Urinary bladder (tissue), 4 donors: Measurements from ENCODE around the gene LDLRAD4. TPM values are rescaled to one million over a fixed set of nuclear protein-coding genes. Genes with fewer than 3 reads are reported as not detected.

Source experiments
- DNase-seq: peaks from one replicate; pipeline ENCODE4 v3.0.0-alpha.2; 2015; ENCODE audit errors: extremely low spot score
- H3K27ac ChIP-seq: one replicate; pipeline ENCODE4 v1.5.1; 2013; ENCODE audit warnings: low read depth, mild to moderate bottlenecking, moderate library complexity
- H3K36me3 ChIP-seq: one replicate; pipeline ENCODE4 v1.6.1; 2013; ENCODE audit warnings: mild to moderate bottlenecking, moderate library complexity; ENCODE audit not compliant: insufficient read depth
- H3K4me1 ChIP-seq: one replicate; pipeline ENCODE4 v1.6.1; 2013; ENCODE audit warnings: mild to moderate bottlenecking, moderate library complexity; ENCODE audit not compliant: insufficient read depth
- H3K4me3 ChIP-seq: one replicate; pipeline ENCODE4 v1.5.1; 2013; ENCODE audit warnings: low read depth, low read length
- WGBS: extraction: QIAGEN DNeasy Blood & Tissue Kit; methylation state at CpG from one replicate; pipeline ENCODE4 v1.1.7; 2013; 5-methylcytosine and 5-hydroxymethylcytosine counted together
- polyA plus RNA-seq: library from polyadenylated mRNA; stranded (reverse); fragments of 200-250 nt; gene quantifications from one replicate; pipeline ENCODE4 v1.2.3, GENCODE V29; 2013
- total RNA-seq: library from RNA; depleted of rRNA; stranded (reverse); fragments of >200 nt; gene quantifications from one replicate; pipeline ENCODE4 v1.2.3, GENCODE V29; 2014
- donor health status: healthy with polysubstance abuse.
- donor health status: healthy.

LDLRAD4 gene
- total and polyA plus RNA-seq, 2 donors = 13.8 to 52.3 TPM

DNA sequence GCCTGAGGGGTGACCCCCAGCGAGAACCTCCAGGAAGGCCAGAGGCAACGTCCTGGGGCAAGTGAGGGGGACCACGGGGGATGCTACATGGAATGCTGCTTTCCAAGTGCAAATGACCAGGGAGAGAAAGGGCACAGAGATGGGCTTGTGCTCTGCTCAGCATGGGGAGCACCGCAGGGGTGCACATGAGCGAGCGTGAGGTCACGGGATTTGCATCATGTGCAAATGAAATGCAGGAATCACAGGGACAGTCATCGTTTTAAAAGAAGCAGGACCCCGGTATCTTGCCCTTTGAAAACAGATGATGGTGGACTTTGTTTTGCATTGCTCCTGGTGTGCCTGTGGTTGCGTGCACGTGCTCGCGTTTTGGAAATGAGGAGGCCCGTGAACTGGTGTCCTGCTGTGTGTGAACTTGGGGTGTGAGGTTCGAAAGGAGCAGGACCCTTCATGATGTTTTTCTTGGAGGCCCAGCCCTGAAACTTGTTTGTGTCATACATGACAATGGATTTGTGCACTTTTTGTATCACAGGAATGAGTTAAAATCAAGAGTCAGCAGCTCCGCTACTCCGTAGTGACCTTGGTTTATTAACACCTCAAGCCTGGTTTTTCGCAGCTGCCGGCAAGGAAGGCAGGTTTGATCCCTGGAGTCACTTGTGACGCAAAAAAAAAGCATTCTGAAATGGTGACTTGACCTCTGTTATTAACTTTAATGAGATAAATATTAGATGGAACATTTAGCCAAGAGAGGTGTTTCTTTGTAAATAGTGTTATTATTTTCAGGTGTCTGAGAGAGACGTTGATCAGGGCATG lies 234.5 kb downstream of the LDLRAD4 start:
- H3K4me1 ChIP-seq = no peaks in the 10 kb centered on the region

DNA sequence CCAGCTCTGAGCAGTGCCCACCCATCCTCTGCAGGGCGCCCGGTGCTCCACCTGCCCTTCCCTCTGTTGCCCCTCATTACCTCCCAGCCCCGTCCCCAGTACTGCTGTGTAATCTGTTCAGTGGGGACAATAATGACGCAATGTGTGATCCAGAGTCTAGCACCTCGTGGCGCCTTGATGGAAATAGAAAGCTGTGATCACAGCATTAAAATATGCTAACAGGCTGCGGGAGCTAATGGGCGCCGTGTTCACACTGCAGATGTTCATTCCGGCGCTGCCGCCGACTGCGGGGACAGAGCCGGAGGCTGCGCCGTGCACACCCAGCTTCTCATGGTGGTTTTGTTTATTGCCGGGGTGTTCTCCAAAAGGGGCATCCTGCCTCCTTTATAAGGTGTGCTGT lies 235.2 kb downstream of the LDLRAD4 start:
- no peaks in the 10 kb centered on the region for H3K36me3 ChIP-seq
- H3K27ac ChIP-seq = no peak overlapping the region
- H3K4me3 ChIP-seq = no peak overlapping the region
- WGBS = 93% methylated on average over 18 of the region's 18 CpGs
- DNase-seq = no peak
- no peaks in the 10 kb centered on the region for H3K4me1 ChIP-seq

More for the DNA sequence above, 234.5 kb downstream of the LDLRAD4 start:
- H3K27ac ChIP-seq = no peak overlapping the region
- DNase-seq = no peak
- H3K36me3 ChIP-seq = no peaks in the 10 kb centered on the region
- 79% methylated on average over 21 of the region's 21 CpGs for whole genome bisulfite sequencing
- no peak overlapping the region for H3K4me3 ChIP-seq

DNA sequence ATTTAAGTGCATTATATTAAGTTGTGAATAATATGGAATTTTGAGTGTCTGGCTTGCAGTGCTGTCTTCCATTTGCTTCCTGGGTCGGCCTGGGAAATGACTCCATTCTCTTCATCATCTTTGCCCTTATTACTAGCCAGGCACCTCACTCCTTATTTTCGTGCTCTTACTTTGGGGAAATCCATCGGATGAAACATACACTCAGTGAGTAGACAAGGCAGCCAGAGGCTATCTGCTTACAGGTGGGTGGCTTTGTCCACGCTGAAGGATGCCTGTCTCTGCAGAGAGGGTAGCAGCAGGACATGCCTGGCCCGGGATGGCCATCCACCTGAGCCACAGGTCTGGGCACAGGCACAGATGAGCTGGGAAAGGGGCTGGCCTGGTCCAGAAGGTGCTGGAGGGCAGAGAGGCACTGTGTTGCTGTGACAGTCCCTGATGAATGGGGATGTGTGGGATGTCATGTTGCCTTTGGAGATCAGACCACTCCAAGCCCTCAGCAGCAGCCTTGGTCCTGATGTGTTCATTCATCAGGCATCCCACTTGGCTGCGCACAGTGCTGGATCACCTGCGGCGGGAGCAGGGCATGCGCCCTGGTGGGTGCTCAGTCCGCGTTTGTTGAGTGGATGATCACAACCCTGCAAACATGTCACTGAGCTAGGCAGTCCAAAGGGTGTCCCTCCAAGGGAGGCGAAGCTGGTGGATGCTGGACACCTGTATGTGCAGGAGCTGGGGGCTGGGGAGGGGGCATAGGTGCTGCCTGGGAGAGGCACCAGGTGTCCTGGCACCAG lies 236.0 kb downstream of the LDLRAD4 start:
- Histone ChIP-seq H3K27ac (no peak overlapping the region), H3K4me3 (no peak overlapping the region), H3K4me1 (no peaks in the 10 kb centered on the region), H3K36me3 (no peaks in the 10 kb centered on the region)
- WGBS = 93% methylated on average over 12 of the region's 12 CpGs
- no peak for DNase-seq

DNA sequence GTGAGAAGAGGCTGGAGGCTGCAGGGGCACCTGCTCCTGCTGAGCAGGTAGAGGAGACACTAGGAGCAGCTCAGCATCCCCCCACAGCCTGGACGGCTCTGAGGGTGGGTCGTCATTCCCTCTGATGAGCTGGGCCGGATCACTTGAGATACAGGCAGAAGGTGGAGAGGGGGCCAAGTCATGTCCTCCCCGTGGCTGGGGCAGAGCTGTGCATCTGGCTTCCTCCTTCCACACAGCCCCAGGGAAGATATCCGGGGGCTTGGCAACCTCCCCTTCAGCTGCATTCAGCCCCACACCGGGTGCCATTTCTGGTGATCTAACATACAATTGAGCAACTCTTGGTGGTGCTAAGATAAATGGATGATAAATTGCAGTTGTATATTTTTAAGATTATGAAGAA lies 236.9 kb downstream of the LDLRAD4 start:
- Histone ChIP-seq H3K27ac (no peak overlapping the region), H3K36me3 (no peaks in the 10 kb centered on the region), H3K4me1 (no peaks in the 10 kb centered on the region), H3K4me3 (no peak overlapping the region)
- no peak for DNase-seq
- WGBS = 59% methylated on average over 6 of the region's 6 CpGs

- no peaks in the 10 kb centered on the region for H3K4me1 ChIP-seq
- no peaks in the 10 kb centered on the region for H3K36me3 ChIP-seq
- no peak overlapping the region for H3K27ac ChIP-seq
- WGBS = 86% methylated on average over 19 of the region's 19 CpGs
- no peak for DNase-seq
- no peak overlapping the region for H3K4me3 ChIP-seq
Measured at GRCh38 chr18:13455960-13456481, 237.5 kb downstream of the LDLRAD4 start.

GRCh38 chr18:13456736-13457271 lies 238.2 kb downstream of the LDLRAD4 start:
- Histone ChIP-seq H3K36me3 (no peaks in the 10 kb centered on the region), H3K27ac (no peak overlapping the region), H3K4me1 (no peaks in the 10 kb centered on the region), H3K4me3 (no peak overlapping the region)
- DNase-seq = no peak
- WGBS = 90% methylated on average over 3 of the region's 3 CpGs

DNA sequence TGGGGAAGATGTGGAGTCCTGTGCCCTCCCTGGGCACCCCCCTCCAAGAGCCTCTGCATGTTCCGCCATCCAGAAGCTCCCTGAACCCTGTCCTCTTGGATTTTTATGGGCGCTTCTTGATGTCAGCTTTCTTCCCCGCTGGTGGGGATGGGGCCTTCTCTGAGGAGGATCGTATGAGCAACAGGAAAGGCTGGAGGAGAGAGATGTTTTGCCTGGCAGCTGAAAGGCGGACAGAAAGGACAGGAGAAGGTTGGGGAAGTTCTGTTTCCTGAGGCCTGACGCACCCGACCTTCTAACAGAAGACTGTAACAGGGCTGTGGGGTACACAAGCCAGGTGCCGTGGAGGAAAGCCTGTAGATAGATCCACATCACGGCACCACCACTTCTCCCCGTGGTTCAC lies 238.8 kb downstream of the LDLRAD4 start:
- no peak overlapping the region for H3K4me3 ChIP-seq
- no peaks in the 10 kb centered on the region for H3K36me3 ChIP-seq
- WGBS = 89% methylated on average over 10 of the region's 10 CpGs
- H3K4me1 ChIP-seq = no peaks in the 10 kb centered on the region
- no peak overlapping the region for H3K27ac ChIP-seq
- no peak for DNase-seq

DNA sequence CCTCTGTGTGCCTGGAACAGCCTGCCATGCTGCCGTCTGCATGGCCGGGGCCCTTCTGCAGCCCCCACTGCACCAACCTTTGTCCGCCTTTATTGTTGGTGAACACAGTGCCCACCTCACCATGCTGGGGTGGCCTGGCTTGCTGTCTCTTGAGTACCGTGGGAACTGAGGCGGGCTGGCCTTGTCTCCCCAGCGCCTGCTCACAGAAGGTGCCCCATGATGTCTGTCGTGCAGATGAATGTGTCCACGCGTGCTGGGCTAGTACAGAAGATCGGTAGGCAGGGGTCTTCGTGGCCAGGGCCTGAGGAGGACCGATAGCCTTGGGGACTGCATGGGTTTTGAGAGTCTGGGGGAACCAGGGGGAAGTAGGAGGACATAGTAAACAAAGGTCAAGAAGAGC lies 242.4 kb downstream of the LDLRAD4 start:
- Histone ChIP-seq H3K4me3 (no peak overlapping the region), H3K27ac (no peak overlapping the region), H3K36me3 (no peaks in the 10 kb centered on the region), H3K4me1 (no peaks in the 10 kb centered on the region)
- WGBS = 95% methylated on average over 12 of the region's 12 CpGs
- no peak for DNase-seq

DNA sequence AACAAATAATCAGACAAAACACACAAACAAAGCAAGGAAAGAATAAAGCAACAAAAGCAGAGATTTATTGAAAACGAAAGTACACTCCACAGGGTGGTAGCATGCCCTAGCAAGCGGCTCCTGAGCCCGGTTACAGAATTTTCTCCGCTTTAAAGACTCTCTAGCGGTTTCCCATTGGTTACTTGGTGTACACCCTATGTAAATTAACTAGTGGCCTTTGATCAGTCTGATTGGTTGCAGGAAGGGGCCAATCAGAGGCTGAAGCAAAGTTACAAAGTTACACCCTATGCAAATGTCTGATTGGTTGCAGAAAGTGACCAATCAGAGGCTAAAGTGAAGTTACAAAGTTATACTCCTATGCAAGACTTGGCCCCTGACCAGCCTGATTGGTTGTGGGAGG lies 242.9 kb downstream of the LDLRAD4 start:
- Histone ChIP-seq H3K4me1 (no peaks in the 10 kb centered on the region), H3K36me3 (no peaks in the 10 kb centered on the region), H3K27ac (no peak overlapping the region), H3K4me3 (no peak overlapping the region)
- DNase-seq = no peak
- WGBS = 96% methylated on average over 5 of the region's 5 CpGs

GRCh38 chr18:13461936-13462335 lies 243.4 kb downstream of the LDLRAD4 start:
- WGBS = 86% methylated on average over 5 of the region's 5 CpGs
- Histone ChIP-seq H3K36me3 (no peaks in the 10 kb centered on the region), H3K27ac (no peak overlapping the region), H3K4me1 (no peaks in the 10 kb centered on the region), H3K4me3 (no peak overlapping the region)
- DNase-seq = no peak

DNA sequence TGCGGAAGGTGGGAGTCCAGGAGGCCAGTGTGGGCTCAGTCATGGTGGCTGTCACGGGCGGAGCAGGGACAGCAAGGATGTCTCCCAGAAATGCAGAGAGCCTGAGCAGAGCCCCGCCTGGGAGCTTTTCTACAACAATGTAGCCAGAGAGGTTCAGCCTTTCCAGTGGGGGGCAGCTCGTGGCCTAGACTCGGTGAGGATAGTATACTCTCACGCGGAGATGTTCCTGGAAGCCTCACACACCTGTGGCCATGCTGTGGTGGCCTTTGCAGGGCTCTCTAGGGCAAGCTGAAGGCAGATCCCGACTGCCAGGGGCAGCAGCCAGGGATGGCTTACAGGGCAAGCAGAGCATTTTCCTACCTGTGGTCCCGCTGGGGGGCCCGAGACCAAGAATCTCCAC lies 244.1 kb downstream of the LDLRAD4 start:
- H3K27ac ChIP-seq = no peak overlapping the region
- no peak overlapping the region for H3K4me3 ChIP-seq
- no peaks in the 10 kb centered on the region for H3K36me3 ChIP-seq
- DNase-seq = no peak
- H3K4me1 ChIP-seq = no peaks in the 10 kb centered on the region
- WGBS = 96% methylated on average over 11 of the region's 11 CpGs

DNA sequence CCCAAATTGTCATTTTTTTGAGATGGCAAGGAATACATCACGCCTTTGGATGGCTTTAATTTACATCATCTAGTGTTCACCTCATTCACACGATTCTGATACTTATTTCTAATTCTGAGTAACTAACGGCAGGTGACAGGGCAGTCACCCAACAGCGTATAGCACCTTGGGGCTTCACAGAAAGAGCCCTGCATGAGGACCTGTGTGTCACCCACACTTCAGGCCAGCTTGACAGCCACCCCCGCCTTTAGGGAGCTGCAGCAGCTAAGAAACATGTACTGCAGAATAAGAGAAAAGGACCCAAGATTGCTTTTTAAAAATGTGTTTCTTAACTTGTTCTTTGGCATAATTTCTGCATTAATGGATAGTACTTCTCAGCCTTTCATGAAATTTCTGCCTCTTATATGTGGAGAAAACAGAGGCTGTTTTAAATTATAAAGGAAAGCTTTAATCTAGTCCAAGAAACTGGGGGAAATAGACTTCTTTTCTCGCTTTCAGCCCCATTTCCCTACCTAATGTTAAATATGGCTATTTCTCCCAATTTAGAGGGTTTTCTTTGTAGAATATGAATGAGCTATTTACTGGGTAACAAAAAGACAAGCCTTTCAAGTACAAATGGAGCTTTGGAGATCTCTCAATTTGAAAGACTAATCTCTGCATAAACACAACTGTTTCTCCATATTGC lies 245.1 kb downstream of the LDLRAD4 start:
- Histone ChIP-seq H3K27ac (no peak overlapping the region), H3K4me1 (no peaks in the 10 kb centered on the region), H3K4me3 (no peak overlapping the region), H3K36me3 (no peaks in the 10 kb centered on the region)
- 81% methylated on average over 6 of the region's 6 CpGs for WGBS
- DNase-seq = no peak

DNA sequence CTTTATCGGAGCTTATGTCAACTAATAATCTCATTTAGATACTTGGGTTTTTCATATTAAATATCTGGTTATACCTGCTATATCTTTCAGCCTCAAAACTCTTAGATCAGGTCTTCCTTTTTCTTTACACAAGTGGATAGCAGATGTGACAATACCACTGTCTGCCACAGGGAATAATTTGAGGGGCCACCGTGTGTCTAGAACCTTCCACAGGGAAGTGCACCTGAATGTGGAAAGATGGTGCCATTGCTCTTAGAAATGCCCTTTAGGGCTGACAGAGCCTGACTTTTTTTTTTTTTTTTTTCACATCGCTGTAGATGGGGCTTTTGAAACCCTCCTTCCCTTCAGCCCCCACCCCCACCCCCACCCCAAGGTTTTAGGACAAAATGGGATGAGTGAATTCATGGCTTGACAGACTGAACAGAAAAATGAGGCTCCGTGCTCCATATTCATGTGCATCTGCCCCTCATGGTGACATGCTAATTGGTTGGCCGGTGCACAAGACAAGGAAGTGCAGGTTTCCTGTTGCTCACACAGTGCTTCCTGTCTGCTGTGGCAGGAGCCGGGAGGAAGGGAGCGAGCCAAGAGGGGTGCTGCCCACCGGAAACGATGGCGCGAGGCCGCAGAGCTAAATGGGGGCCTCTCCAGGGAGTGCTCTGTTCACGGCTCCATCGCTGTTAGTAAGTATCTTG lies 246.0 kb downstream of the LDLRAD4 start:
- no peak for DNase-seq
- Histone ChIP-seq H3K27ac (no peak overlapping the region), H3K36me3 (no peaks in the 10 kb centered on the region), H3K4me3 (no peak overlapping the region), H3K4me1 (no peaks in the 10 kb centered on the region)
- WGBS = 65% methylated on average over 14 of the region's 14 CpGs
